K562 (cell line): ENCODE measurements around the gene BRSK1. TPM values are rescaled to one million over a fixed set of nuclear protein-coding genes. Genes with fewer than 3 reads are reported as not detected.
A peak's percentile ranks its signal among the peaks of the same experiment; 100 is the strongest.

Experiments used
- ADNP ChIP-seq: fragments of 200-800 bp; sonication (Bioruptor generic); IDR thresholded peaks from 2 replicates; pipeline ENCODE4 v1.6.1; 2016; ENCODE audit warnings: missing genetic modification characterization, missing compliant biosample characterization
- BRCA1 ChIP-seq, 2 experiments: fragments of 450-650 bp in 1 of 2; sonication (generic) in 1 of 2; formaldehyde crosslinking in 1 of 2; IDR thresholded peaks; 2 replicates each; pipeline versions ENCODE4 v1.5.0 to v1.6.1; 2017 to 2020; ENCODE audit warnings: mild to moderate bottlenecking in 1 of 2, missing genetic modification reagents in 1 of 2
- ELF4 ChIP-seq: fragments of 450-650 bp; formaldehyde crosslinking; IDR thresholded peaks from 2 replicates; pipeline ENCODE4 v1.4.0; 2022; ENCODE audit warnings: missing genetic modification characterization
- GTF2E2 ChIP-seq: fragments of 200-800 bp; sonication (Bioruptor generic); IDR thresholded peaks from 2 replicates; pipeline ENCODE4 v1.6.1; 2016; ENCODE audit warnings: missing genetic modification characterization, missing compliant biosample characterization
- HNRNPLL ChIP-seq: fragments of 200-400 bp; formaldehyde crosslinking; IDR thresholded peaks from 2 replicates; pipeline ENCODE4 v1.6.1; 2017; ENCODE audit warnings: low read length, low read depth, mild to moderate bottlenecking; ENCODE audit not compliant: poor library complexity, severe bottlenecking
- HNRNPUL1 ChIP-seq: fragments of 200-400 bp; formaldehyde crosslinking; IDR thresholded peaks from 2 replicates; pipeline ENCODE4 v1.6.1; 2017; ENCODE audit warnings: low read length
- OTX1 ChIP-seq: fragments of 450-650 bp; formaldehyde crosslinking; IDR thresholded peaks from 2 replicates; pipeline ENCODE4 v1.4.0; 2022; ENCODE audit warnings: mild to moderate bottlenecking
- PRMT5 ChIP-seq: sonication (generic); formaldehyde crosslinking; IDR thresholded peaks from 2 replicates; pipeline ENCODE4 v1.5.0; 2020; ENCODE audit warnings: missing genetic modification reagents
- SMARCE1 ChIP-seq: fragments of 450-650 bp; IDR thresholded peaks from 2 replicates; pipeline ENCODE4 v1.7.1; 2016; ENCODE audit warnings: mild to moderate bottlenecking
- SNIP1 ChIP-seq: fragments of 450-650 bp; IDR thresholded peaks from 2 replicates; pipeline ENCODE4 v1.7.1; 2017; ENCODE audit warnings: low read depth, mild to moderate bottlenecking
- SNRNP70 ChIP-seq: fragments of 200-400 bp; formaldehyde crosslinking; optimal IDR thresholded peaks from 2 replicates; pipeline ENCODE3; 2017; ENCODE audit warnings: low read depth, low read length
- TAF1 ChIP-seq: IDR thresholded peaks from 2 replicates; pipeline ENCODE4 v1.6.1; 2011; ENCODE audit warnings: mild to moderate bottlenecking, low read length, moderate library complexity; ENCODE audit not compliant: insufficient read depth, control insufficient read depth, severe bottlenecking; ENCODE audit errors: extremely low read depth
- TCF15 ChIP-seq: fragments of 250-450 bp; sonication (Bioruptor Pico); IDR thresholded peaks from 2 replicates; pipeline ENCODE4 v1.8.0; 2022; ENCODE audit warnings: moderate library complexity, mild to moderate bottlenecking, inconsistent platforms
- TCFL5 ChIP-seq: fragments of 250-450 bp; sonication (Bioruptor Pico); conservative IDR thresholded peaks from 2 replicates; pipeline ENCODE4 v1.6.1; 2021; ENCODE audit warnings: mild to moderate bottlenecking, moderate library complexity, matching md5 sums
- ZNF609 ChIP-seq: sonication (generic); formaldehyde crosslinking; IDR thresholded peaks from 2 replicates; pipeline ENCODE4 v1.8.1; 2023; ENCODE audit warnings: missing genetic modification reagents, mild to moderate bottlenecking, borderline replicate concordance
- polyA plus RNA-seq, 8 experiments: library from polyadenylated mRNA; depleted of rRNA in 4 of 8; stranded (reverse) in 5 of 8; unstranded in 3 of 8; fragments of >200 nt; fragmentation: Nextera tagmentation in 2 of 8; fragmentation: Illumina TruSeq in 1 of 8; extraction: Ambion mirVana in 2 of 8; extraction: Trizol in 1 of 8; gene quantifications; 2 replicates each; pipeline versions ENCODE4 v1.2.1 to v1.2.3, GENCODE V29; 2011 to 2014; ENCODE audit warnings: inconsistent platforms in 1 of 8, missing spikeins in 1 of 8
- total RNA-seq, 7 experiments: library from RNA; depleted of rRNA in 6 of 7; stranded (reverse); fragments of >200 nt in 6 of 7; fragmentation: Illumina TruSeq in 2 of 7; extraction: Trizol in 2 of 7; gene quantifications; 2 replicates each; pipeline versions ENCODE4 v1.2.1 to v1.2.3, GENCODE V29; 2011 to 2021; ENCODE audit warnings: low replicate concordance in 1 of 7
- TF ChIP-seq, protein P1 (sequence below), 2 experiments: fragments of 450-650 bp; IDR thresholded peaks; 2 replicates each; pipeline ENCODE4 v1.6.1; 2018; ENCODE audit warnings: mild to moderate bottlenecking in 2 of 2, low read depth in 1 of 2; ENCODE audit not compliant: partially characterized antibody in 2 of 2

The BRSK1 gene
- total and polyA plus RNA-seq, 9 of the 15 experiments (the other 6 are each of a cell fraction or from before 2014, with no cell fraction given) = 1.7 to 9.3 (median 3.8) TPM; not detected in 2

DNA sequence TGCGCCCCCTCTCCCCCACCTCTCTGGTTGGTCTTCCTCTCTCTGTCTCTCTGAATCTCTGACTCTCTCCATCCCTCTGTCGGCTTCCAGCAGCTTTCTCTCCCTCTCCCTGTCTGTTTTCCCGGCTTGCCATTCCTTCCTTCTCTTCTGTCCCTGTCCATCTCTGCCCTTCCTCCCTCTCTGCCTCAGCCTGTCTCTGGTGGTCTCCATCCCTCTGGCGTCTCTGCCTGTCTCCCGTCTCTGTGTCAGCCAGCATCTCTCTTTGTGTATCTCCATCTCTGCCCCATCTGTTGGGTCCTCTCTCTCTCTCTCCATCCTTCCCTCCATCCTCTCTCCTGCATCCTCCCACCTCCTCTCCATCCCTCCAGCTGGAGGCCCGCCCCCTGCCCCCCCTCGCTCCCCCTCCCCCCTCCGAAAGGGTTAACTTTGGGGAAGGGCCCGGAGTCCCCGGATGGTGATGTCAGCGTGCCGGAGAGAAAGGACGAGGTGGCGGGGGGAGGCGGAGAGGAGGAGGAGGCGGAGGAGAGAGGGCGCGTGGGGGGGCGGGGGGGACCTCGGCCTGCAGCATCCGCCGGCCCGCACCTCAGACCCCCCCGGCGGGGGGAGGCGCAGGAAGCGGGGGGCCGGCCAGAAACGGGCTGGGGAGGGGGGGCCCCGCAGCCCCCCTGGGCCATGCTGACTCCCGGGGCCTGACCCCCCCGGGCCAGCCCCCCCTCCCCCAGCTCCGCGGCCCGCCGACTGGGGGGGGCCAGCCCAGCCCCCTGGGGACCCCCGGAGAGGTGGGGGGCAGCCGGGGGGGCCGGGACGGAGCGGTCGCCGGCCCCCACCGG lies at the start of gene BRSK1 (continued):
- TF ChIP-seq PRMT5 (CRISPR knock-in tag) (no peak), TCF15 (no peak), SNRNP70 (no peak), ELF4 (no peak), HNRNPUL1 (no peak), GTF2E2 (no peak), OTX1 (CRISPR knock-in tag) (peak; percentile 40; the same call in 1 of the 2 replicates), ZNF609 (CRISPR knock-in tag) (no peak), ADNP (tag) (no peak), HNRNPLL (no peak), TCFL5 (no peak), TAF1 (no peak), SNIP1 (no peak), BRCA1 (IDR thresholded peaks at IDR 0.05) (no peak), BRCA1 (CRISPR knock-in tag; IDR thresholded peaks at IDR 0.05) (no peak), SMARCE1 (no peak)
- TF ChIP-seq, protein P1, sequence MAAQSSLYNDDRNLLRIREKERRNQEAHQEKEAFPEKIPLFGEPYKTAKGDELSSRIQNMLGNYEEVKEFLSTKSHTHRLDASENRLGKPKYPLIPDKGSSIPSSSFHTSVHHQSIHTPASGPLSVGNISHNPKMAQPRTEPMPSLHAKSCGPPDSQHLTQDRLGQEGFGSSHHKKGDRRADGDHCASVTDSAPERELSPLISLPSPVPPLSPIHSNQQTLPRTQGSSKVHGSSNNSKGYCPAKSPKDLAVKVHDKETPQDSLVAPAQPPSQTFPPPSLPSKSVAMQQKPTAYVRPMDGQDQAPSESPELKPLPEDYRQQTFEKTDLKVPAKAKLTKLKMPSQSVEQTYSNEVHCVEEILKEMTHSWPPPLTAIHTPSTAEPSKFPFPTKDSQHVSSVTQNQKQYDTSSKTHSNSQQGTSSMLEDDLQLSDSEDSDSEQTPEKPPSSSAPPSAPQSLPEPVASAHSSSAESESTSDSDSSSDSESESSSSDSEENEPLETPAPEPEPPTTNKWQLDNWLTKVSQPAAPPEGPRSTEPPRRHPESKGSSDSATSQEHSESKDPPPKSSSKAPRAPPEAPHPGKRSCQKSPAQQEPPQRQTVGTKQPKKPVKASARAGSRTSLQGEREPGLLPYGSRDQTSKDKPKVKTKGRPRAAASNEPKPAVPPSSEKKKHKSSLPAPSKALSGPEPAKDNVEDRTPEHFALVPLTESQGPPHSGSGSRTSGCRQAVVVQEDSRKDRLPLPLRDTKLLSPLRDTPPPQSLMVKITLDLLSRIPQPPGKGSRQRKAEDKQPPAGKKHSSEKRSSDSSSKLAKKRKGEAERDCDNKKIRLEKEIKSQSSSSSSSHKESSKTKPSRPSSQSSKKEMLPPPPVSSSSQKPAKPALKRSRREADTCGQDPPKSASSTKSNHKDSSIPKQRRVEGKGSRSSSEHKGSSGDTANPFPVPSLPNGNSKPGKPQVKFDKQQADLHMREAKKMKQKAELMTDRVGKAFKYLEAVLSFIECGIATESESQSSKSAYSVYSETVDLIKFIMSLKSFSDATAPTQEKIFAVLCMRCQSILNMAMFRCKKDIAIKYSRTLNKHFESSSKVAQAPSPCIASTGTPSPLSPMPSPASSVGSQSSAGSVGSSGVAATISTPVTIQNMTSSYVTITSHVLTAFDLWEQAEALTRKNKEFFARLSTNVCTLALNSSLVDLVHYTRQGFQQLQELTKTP (IDR thresholded peaks at IDR 0.05; ENCODE audit: low read depth in 1 of 2, partially characterized antibody in 2 of 2) = peak in 1 of 2 experiments; percentile 39
